Measurements from ENCODE around the gene LIPT1.
"Not testable (repeated sequence)": the region's sequence is repeated elsewhere in the genome, so short reads cannot be mapped to it uniquely, and the experiment has no call there.

The LIPT1 gene

GRCh38 chr2:99171377-99172140 lies 16.8 kb downstream of the LIPT1 start:
- Histone ChIP-seq H3K4me1 (ENCODE audit: control insufficient read depth in 1 of 2, insufficient read depth in 2 of 2, low read length in 2 of 2) (peaks cover 0 to 6% of the 10 kb centered on the region in 2 donors), H3K4me3 (ENCODE audit: low read depth in 1 of 2, low read length in 2 of 2) (no peak overlapping the region), H3K9ac (ENCODE audit: low read depth in 1 of 2, low read length in 2 of 2) (no peak overlapping the region), H3K27me3 (ENCODE audit: control insufficient read depth in 1 of 2, insufficient read depth in 2 of 2, low read length in 2 of 2) (no peaks in the 10 kb centered on the region), H3K36me3 (ENCODE audit: control insufficient read depth in 1 of 2, insufficient read depth in 2 of 2, low read length in 2 of 2) (peaks cover 11 to 49% of the 10 kb centered on the region in 2 donors), H3K9me3 (ENCODE audit: control insufficient read depth in 1 of 2, low read length in 2 of 2) (no peaks in the 10 kb centered on the region), H3K27ac (ENCODE audit: low read depth, low read length) (no peak overlapping the region)

GRCh38 chr2:99180755-99181623 lies 26.2 kb downstream of the LIPT1 start, which contains the start of the genes MITD1 and MRPL30:
Gene MITD1 (minus strand): TSS chr2:99181058. CDS start chr2:99180981, 77 bp downstream.
Gene MRPL30 (plus strand): TSS chr2:99181184. CDS start chr2:99186204, 5,020 bp downstream.
- H3K27ac ChIP-seq (ENCODE audit: low read depth, low read length) = peak within 1 kb of the TSS; percentile 48
- peak within 1 kb of the TSS; percentile 89 to 95 for H3K9ac ChIP-seq (ENCODE audit: low read depth in 1 of 2, low read length in 2 of 2)
- no peaks in the 10 kb centered on the region for H3K27me3 ChIP-seq (ENCODE audit: control insufficient read depth in 1 of 2, insufficient read depth in 2 of 2, low read length in 2 of 2)
- peaks cover 19 to 23% of the 10 kb centered on the region in 2 donors for H3K4me1 ChIP-seq (ENCODE audit: control insufficient read depth in 1 of 2, insufficient read depth in 2 of 2, low read length in 2 of 2)
- H3K9me3 ChIP-seq (ENCODE audit: control insufficient read depth in 1 of 2, low read length in 2 of 2) = no peaks in the 10 kb centered on the region
- no peaks in the 10 kb centered on the region for H3K36me3 ChIP-seq (ENCODE audit: control insufficient read depth in 1 of 2, insufficient read depth in 2 of 2, low read length in 2 of 2)
- H3K4me3 ChIP-seq (ENCODE audit: low read depth in 1 of 2, low read length in 2 of 2) = peak within 1 kb of the TSS; percentile 97 to 98

DNA sequence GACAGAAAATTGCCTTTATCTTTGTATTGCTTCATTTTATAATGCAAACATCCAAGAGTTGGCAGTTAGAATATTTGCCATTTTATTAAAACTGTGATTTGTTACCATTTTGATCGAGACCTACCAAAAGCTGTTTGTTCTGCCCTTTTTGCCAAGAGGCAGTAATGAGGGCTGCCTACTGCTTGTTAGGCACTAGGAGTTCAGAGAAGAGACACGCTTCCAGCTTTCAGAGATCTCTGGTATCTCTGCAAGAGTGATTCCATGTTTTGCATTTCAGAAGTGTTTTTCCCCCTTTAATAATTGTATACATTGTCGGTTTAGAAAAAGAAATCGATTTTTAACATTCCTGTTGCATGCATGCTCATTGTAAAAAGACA lies 26.8 kb downstream of the LIPT1 start:
- Histone ChIP-seq H3K27ac (ENCODE audit: low read depth, low read length) (no peak overlapping the region), H3K4me1 (ENCODE audit: control insufficient read depth in 1 of 2, insufficient read depth in 2 of 2, low read length in 2 of 2) (peaks cover 19 to 23% of the 10 kb centered on the region in 2 donors), H3K9me3 (ENCODE audit: control insufficient read depth in 1 of 2, low read length in 2 of 2) (no peaks in the 10 kb centered on the region), H3K4me3 (ENCODE audit: low read depth in 1 of 2, low read length in 2 of 2) (peak overlapping the region; percentile 97 to 98), H3K9ac (ENCODE audit: low read depth in 1 of 2, low read length in 2 of 2) (peak overlapping the region; percentile 89 to 95), H3K36me3 (ENCODE audit: control insufficient read depth in 1 of 2, insufficient read depth in 2 of 2, low read length in 2 of 2) (no peaks in the 10 kb centered on the region), H3K27me3 (ENCODE audit: control insufficient read depth in 1 of 2, insufficient read depth in 2 of 2, low read length in 2 of 2) (no peaks in the 10 kb centered on the region)

DNA sequence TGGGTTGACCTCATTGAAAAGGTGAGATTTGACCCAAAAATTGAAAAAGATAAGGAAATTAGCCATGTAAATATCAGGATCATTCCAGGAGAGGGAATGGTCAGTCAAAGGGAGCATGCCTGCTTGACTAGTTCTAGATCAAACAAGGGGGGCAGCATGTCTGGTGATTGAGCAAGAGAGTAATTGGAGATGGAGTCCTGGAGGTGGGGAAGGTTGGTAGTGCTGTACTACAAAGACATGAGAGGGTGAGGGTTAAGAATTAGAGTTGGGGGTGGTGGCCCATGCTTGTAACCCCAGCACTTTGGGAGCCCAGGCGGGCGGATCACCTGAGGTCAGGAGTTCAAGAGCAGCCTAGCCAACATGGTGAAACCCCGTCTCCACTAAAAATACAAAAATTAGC lies 28.3 kb downstream of the LIPT1 start:
- H3K27ac ChIP-seq (ENCODE audit: low read depth, low read length) = no peak overlapping the region
- H3K36me3 ChIP-seq (ENCODE audit: control insufficient read depth in 1 of 2, insufficient read depth in 2 of 2, low read length in 2 of 2) = peaks cover 3 to 6% of the 10 kb centered on the region in 2 donors
- no peak overlapping the region for H3K9ac ChIP-seq (ENCODE audit: low read depth in 1 of 2, low read length in 2 of 2)
- no peaks in the 10 kb centered on the region for H3K9me3 ChIP-seq (ENCODE audit: control insufficient read depth in 1 of 2, low read length in 2 of 2)
- H3K4me1 ChIP-seq (ENCODE audit: control insufficient read depth in 1 of 2, insufficient read depth in 2 of 2, low read length in 2 of 2) = peaks cover 19 to 23% of the 10 kb centered on the region in 2 donors
- H3K4me3 ChIP-seq (ENCODE audit: low read depth in 1 of 2, low read length in 2 of 2) = no peak overlapping the region
- H3K27me3 ChIP-seq (ENCODE audit: control insufficient read depth in 1 of 2, insufficient read depth in 2 of 2, low read length in 2 of 2) = no peaks in the 10 kb centered on the region

DNA sequence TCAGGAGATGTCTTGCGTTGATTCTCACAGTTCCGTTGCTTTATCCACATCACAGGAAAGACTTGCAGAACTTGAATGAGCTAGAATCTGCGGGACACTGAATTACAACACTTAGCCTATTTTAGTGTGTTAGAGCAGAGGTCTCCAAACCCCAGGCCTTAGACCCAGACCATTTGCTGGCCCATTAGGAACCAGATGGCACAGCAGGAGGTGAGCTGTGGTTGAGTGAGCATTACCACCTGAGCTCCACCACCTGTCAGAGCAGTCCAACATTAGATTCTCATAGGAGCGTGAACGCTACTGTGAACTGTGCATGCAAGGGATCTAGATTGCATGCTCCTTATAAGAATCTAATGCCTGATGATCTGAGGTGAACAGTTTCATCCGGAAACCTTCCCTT lies 30.0 kb downstream of the LIPT1 start:
- Histone ChIP-seq H3K27me3 (ENCODE audit: control insufficient read depth in 1 of 2, insufficient read depth in 2 of 2, low read length in 2 of 2) (no peaks in the 10 kb centered on the region), H3K27ac (ENCODE audit: low read depth, low read length) (no peak overlapping the region), H3K9me3 (ENCODE audit: control insufficient read depth in 1 of 2, low read length in 2 of 2) (no peaks in the 10 kb centered on the region), H3K9ac (ENCODE audit: low read depth in 1 of 2, low read length in 2 of 2) (no peak overlapping the region), H3K36me3 (ENCODE audit: control insufficient read depth in 1 of 2, insufficient read depth in 2 of 2, low read length in 2 of 2) (peaks cover 7 to 20% of the 10 kb centered on the region in 2 donors), H3K4me1 (ENCODE audit: control insufficient read depth in 1 of 2, insufficient read depth in 2 of 2, low read length in 2 of 2) (peaks cover 12% of the 10 kb centered on the region in 2 donors), H3K4me3 (ENCODE audit: low read depth in 1 of 2, low read length in 2 of 2) (no peak overlapping the region)

GRCh38 chr2:99187011-99187410 lies 32.2 kb downstream of the LIPT1 start:
- Histone ChIP-seq H3K4me3 (ENCODE audit: low read depth in 1 of 2, low read length in 2 of 2) (no peak overlapping the region), H3K27me3 (ENCODE audit: control insufficient read depth in 1 of 2, insufficient read depth in 2 of 2, low read length in 2 of 2) (no peaks in the 10 kb centered on the region)

GRCh38 chr2:99188357-99188756 lies 33.6 kb downstream of the LIPT1 start:
- Histone ChIP-seq H3K36me3 (ENCODE audit: control insufficient read depth in 1 of 2, insufficient read depth in 2 of 2, low read length in 2 of 2) (peaks cover 7 to 42% of the 10 kb centered on the region in 2 donors), H3K4me1 (ENCODE audit: control insufficient read depth in 1 of 2, insufficient read depth in 2 of 2, low read length in 2 of 2) (no peaks in the 10 kb centered on the region), H3K9ac (ENCODE audit: low read depth in 1 of 2, low read length in 2 of 2) (no peak overlapping the region), H3K27ac (ENCODE audit: low read depth, low read length) (no peak overlapping the region), H3K9me3 (ENCODE audit: control insufficient read depth in 1 of 2, low read length in 2 of 2) (no peaks in the 10 kb centered on the region), H3K27me3 (ENCODE audit: control insufficient read depth in 1 of 2, insufficient read depth in 2 of 2, low read length in 2 of 2) (no peaks in the 10 kb centered on the region), H3K4me3 (ENCODE audit: low read depth in 1 of 2, low read length in 2 of 2) (no peak overlapping the region)

More at GRCh38 chr2:99187011-99187410, 32.2 kb downstream of the LIPT1 start:
- H3K9me3 ChIP-seq (ENCODE audit: control insufficient read depth in 1 of 2, low read length in 2 of 2) = no peaks in the 10 kb centered on the region
- no peak overlapping the region for H3K27ac ChIP-seq (ENCODE audit: low read depth, low read length)
- H3K36me3 ChIP-seq (ENCODE audit: control insufficient read depth in 1 of 2, insufficient read depth in 2 of 2, low read length in 2 of 2) = peaks cover 7 to 33% of the 10 kb centered on the region in 2 donors
- H3K4me1 ChIP-seq (ENCODE audit: control insufficient read depth in 1 of 2, insufficient read depth in 2 of 2, low read length in 2 of 2) = peaks cover 1 to 2% of the 10 kb centered on the region in 2 donors
- no peak overlapping the region for H3K9ac ChIP-seq (ENCODE audit: low read depth in 1 of 2, low read length in 2 of 2)

- Histone ChIP-seq H3K4me1 (ENCODE audit: control insufficient read depth in 1 of 2, insufficient read depth in 2 of 2, low read length in 2 of 2) (no peaks in the 10 kb centered on the region), H3K4me3 (ENCODE audit: low read depth in 1 of 2, low read length in 2 of 2) (no peak overlapping the region), H3K36me3 (ENCODE audit: control insufficient read depth in 1 of 2, insufficient read depth in 2 of 2, low read length in 2 of 2) (peaks cover 11 to 55% of the 10 kb centered on the region in 2 donors), H3K27me3 (ENCODE audit: control insufficient read depth in 1 of 2, insufficient read depth in 2 of 2, low read length in 2 of 2) (no peaks in the 10 kb centered on the region), H3K9ac (ENCODE audit: low read depth in 1 of 2, low read length in 2 of 2) (no peak overlapping the region), H3K9me3 (ENCODE audit: control insufficient read depth in 1 of 2, low read length in 2 of 2) (no peaks in the 10 kb centered on the region), H3K27ac (ENCODE audit: low read depth, low read length) (no peak overlapping the region)
Measured at GRCh38 chr2:99190548-99190947, 35.8 kb downstream of the LIPT1 start.

DNA sequence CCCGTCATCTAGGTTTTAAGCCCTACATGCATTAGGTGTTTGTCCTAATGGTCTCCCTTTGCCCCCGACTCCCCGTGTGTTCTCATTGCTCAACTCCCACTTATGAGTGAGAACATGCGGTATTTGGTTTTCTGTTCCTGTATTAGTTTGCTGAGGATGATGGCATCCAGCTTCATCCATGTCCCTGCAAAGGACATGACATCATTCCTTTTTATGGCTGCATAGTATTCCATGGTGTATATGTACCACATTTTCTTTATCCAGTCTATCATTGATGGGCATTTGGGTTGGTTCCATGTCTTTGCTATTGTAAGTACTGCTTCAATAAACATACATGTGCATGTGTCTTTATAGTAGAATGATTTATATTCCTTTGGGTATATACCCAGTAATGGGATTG lies 37.6 kb downstream of the LIPT1 start:
- not testable (repeated sequence) for H3K9ac ChIP-seq (ENCODE audit: low read depth in 1 of 2, low read length in 2 of 2); H3K4me3 ChIP-seq (ENCODE audit: low read depth in 1 of 2, low read length in 2 of 2); H3K27me3 ChIP-seq (ENCODE audit: control insufficient read depth in 1 of 2, insufficient read depth in 2 of 2, low read length in 2 of 2); H3K4me1 ChIP-seq (ENCODE audit: control insufficient read depth in 1 of 2, insufficient read depth in 2 of 2, low read length in 2 of 2); H3K27ac ChIP-seq (ENCODE audit: low read depth, low read length); H3K9me3 ChIP-seq (ENCODE audit: control insufficient read depth in 1 of 2, low read length in 2 of 2)
- H3K36me3 ChIP-seq (ENCODE audit: control insufficient read depth in 1 of 2, insufficient read depth in 2 of 2, low read length in 2 of 2) = peaks cover 15 to 63% of the 10 kb centered on the region in 2 donors

All from duodenal mucosa (tissue), 2 donors.